AG10803 (cell line): ENCODE data around the gene RALGPS2.

ENCODE experiments used
- DNase-seq: peaks from one replicate; pipeline ENCODE4 v3.0.0; 2010; ENCODE audit warnings: low read depth
- H3K4me3 ChIP-seq: 2 replicates; pipeline ENCODE4 v1.5.1; 2011; ENCODE audit warnings: mild to moderate bottlenecking, low read length, control low read depth
- TF ChIP-seq, protein P1 (sequence below): conservative IDR thresholded peaks from 2 replicates; pipeline ENCODE4 v1.5.1; 2011; ENCODE audit warnings: mild to moderate bottlenecking, low read length, control low read depth, inconsistent platforms

The RALGPS2 gene

DNA sequence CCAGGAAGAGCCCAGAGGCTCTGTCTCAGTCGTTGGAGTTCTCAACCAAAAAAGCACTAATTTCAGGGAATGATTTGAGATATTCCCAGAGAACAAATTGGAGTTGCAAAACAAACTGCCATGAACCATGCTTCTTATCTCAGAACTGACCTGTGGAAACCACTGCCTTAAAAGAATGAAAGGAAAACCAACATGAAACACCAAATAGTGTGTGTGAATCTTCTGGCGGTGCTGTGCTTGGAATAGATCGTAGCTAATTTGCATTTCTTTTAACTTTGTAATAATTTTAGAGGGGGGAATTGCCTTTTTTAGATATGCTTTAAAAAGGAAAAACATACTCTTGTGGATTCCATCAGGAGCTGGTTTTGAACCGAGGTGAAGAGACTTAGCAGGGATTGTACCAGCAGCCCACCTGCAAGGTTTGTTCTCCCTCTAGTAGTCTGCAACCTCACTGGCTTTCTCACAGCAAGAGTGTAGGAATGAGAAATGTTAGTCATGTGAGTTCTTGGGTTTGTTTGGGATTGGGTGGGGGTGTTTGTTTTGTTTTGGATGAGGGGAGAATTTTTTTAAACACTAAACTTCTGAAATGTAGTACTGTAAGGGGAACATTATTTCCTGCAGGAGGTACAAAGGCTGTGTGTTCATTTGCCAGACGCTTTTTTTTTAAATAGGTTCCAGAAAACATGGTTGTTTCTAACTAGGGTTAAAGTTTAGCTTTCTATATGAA lies 191.6 kb downstream of the RALGPS2 start:
- TF ChIP-seq, protein P1, sequence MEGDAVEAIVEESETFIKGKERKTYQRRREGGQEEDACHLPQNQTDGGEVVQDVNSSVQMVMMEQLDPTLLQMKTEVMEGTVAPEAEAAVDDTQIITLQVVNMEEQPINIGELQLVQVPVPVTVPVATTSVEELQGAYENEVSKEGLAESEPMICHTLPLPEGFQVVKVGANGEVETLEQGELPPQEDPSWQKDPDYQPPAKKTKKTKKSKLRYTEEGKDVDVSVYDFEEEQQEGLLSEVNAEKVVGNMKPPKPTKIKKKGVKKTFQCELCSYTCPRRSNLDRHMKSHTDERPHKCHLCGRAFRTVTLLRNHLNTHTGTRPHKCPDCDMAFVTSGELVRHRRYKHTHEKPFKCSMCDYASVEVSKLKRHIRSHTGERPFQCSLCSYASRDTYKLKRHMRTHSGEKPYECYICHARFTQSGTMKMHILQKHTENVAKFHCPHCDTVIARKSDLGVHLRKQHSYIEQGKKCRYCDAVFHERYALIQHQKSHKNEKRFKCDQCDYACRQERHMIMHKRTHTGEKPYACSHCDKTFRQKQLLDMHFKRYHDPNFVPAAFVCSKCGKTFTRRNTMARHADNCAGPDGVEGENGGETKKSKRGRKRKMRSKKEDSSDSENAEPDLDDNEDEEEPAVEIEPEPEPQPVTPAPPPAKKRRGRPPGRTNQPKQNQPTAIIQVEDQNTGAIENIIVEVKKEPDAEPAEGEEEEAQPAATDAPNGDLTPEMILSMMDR = no peak
- no peak for DNase-seq
- no peak overlapping the region for H3K4me3 ChIP-seq

DNA sequence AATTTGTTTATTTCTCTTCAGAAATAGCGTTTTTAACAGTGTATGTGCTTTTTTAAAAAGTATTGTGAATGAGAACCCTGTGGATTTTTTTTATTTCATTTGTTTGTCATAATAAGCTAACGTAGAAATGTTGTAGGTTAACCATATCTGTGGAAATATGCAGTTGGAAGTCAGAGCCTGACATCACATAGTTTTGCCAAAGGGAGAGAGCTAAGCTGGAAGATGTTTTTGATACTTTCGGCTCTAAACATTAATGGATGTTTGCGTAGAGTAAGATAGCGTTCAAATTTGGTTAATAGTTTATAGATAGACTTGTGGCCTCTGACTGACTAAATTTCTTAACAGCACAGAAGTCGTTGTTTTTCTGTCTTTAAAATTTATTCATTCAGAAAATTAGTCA lies 193.3 kb downstream of the RALGPS2 start:
- H3K4me3 ChIP-seq = no peak overlapping the region
- no peak for DNase-seq
- TF ChIP-seq, protein P1 = no peak

DNA sequence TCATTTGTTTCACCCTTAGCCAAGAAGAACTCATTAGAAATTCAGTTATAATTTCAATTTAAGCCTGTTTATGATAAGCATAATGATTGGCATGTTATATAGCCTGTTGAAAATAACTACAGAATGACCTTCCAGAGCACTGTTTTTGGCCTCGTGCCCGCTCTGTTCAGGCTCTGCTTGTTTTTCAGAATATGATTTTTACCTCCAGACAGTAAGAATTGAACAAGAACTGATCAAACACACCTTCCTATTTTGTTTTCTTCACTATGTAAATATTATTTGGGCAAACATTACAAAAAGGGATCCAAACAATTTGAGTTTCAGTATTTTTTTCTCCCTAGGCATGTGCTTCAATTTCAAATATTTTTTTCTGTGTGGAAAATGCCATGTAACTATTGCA lies 193.9 kb downstream of the RALGPS2 start:
- no peak for DNase-seq
- no peak overlapping the region for H3K4me3 ChIP-seq
- TF ChIP-seq, protein P1 = no peak

DNA sequence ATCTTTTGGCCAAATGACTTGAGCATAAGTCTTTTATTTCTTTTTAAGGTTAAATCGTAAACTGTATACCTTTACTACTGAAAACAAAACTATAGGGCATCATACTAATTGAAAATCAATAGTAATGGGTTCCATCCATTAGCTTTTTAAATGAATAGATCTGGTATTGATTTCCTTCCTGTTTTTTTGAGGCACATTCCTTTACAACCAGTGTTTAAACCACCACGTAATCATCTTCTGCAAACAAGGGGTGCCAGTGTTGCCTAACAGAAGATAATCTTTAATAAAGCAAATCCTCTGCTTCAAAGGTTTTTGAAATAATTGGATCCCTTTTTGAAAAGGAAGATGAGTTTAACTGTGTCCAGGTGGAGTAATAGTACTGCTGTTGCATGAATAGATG lies 194.5 kb downstream of the RALGPS2 start:
- DNase-seq = no peak
- TF ChIP-seq, protein P1 = no peak
- no peak overlapping the region for H3K4me3 ChIP-seq

DNA sequence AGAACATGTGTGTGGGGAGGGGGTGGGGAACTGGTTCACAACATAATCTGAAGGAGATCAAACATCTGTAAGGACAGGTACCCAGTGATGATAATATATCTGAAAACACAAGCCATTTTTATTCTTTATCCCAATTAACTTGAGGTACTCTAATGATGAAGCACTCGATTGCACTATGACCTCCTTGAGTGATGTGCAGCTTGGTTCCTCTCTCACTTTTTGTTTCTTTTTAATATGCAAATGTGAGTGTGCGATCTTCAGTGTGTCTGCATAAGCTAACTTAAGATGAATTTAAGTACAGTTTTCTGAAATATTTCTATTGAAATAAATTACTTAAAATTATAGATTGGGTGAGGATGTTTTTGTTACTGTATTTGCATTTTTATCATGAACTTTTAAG lies 196.5 kb downstream of the RALGPS2 start:
- no peak for DNase-seq
- TF ChIP-seq, protein P1 = no peak
- no peak overlapping the region for H3K4me3 ChIP-seq

DNA sequence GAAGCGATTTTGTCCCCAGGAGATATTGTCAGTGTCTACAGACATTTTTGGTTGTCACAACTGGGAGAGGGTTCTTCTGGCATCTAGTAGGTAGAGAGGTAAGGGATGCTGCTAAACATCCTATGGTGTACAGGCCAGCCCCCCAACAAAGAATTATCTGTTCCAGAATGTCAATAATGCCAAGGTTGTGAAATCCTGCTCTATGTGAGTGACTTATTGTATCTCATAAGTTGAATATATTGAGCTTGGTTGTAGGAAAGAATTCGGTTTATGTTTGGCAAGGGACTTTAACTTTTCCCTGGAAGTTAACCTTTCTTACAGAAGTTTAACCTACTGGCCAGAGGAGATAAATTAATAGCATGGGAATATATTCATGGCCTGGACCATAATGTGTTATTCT lies 198.5 kb downstream of the RALGPS2 start:
- TF ChIP-seq, protein P1 = no peak
- no peak for DNase-seq
- H3K4me3 ChIP-seq = no peak overlapping the region

DNA sequence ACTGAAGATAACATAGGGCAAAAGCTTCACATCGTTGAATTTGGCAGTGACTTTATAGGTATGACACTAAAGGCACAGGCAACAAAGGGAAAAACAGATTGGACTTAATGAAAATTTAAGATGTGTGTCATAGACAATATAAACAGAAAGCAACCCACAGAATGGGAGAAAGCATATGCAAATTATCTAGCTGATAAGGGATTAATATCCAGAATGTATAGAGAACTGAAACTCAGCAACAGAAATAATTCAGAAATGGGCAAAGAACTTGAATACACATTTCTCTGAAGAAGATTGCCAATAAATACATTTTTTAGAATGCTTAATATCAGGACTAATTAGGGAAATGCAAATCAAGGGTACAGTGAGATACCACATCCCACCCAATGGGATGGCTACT lies 201.0 kb downstream of the RALGPS2 start:
- DNase-seq = no peak
- TF ChIP-seq, protein P1 = no peak
- no peak overlapping the region for H3K4me3 ChIP-seq
